Trophoblast cell (in vitro differentiated cells and primary cell): ENCODE data around the gene RXRB.
A peak's percentile ranks its signal among the peaks of the same experiment; 100 is the strongest.

Experiments used
- DNase-seq, 2 donors: peaks; one replicate each; pipeline ENCODE4 v3.0.0-alpha.2; 2016
- H2AFZ ChIP-seq: 2 replicates; pipeline ENCODE4 v1.6.1; 2013; ENCODE audit warnings: low read length, moderate library complexity, mild to moderate bottlenecking; ENCODE audit not compliant: insufficient read depth, poor library complexity
- H2AK5ac ChIP-seq: 2 replicates; pipeline ENCODE4 v1.6.1; 2013; ENCODE audit warnings: mild to moderate bottlenecking, low read length
- H2BK120ac ChIP-seq: 2 replicates; pipeline ENCODE4 v1.6.1; 2013; ENCODE audit warnings: low read length, mild to moderate bottlenecking, moderate library complexity; ENCODE audit not compliant: insufficient read depth, poor library complexity
- H2BK12ac ChIP-seq: 2 replicates; pipeline ENCODE4 v1.6.1; 2013; ENCODE audit warnings: mild to moderate bottlenecking, low read length, moderate library complexity
- H2BK5ac ChIP-seq: 2 replicates; pipeline ENCODE4 v1.6.1; 2013; ENCODE audit warnings: low read length, low read depth, moderate library complexity, mild to moderate bottlenecking; ENCODE audit not compliant: poor library complexity
- H3K14ac ChIP-seq: 2 replicates; pipeline ENCODE4 v1.6.1; 2013; ENCODE audit warnings: mild to moderate bottlenecking, low read length
- H3K18ac ChIP-seq: 2 replicates; pipeline ENCODE4 v1.6.1; 2013; ENCODE audit warnings: mild to moderate bottlenecking, low read length
- H3K23ac ChIP-seq: 2 replicates; pipeline ENCODE4 v1.6.1; 2013; ENCODE audit warnings: low read length
- H3K27ac ChIP-seq: 2 replicates; pipeline ENCODE4 v1.5.1; 2013; ENCODE audit warnings: low read depth, mild to moderate bottlenecking, inconsistent platforms, low read length, moderate library complexity
- H3K27me3 ChIP-seq: 2 replicates; pipeline ENCODE4 v1.6.1; 2013; ENCODE audit warnings: inconsistent platforms, mild to moderate bottlenecking, low read length, moderate library complexity; ENCODE audit not compliant: insufficient read depth
- H3K36me3 ChIP-seq, 2 experiments: 1 replicate in 1 of 2; 2 replicates in 1 of 2; pipeline ENCODE4 v1.6.1; 2013; ENCODE audit warnings: low read length in 2 of 2, mild to moderate bottlenecking in 2 of 2, moderate library complexity in 1 of 2; ENCODE audit not compliant: insufficient read depth in 2 of 2, control insufficient read depth in 1 of 2
- H3K4ac ChIP-seq: 2 replicates; pipeline ENCODE4 v1.6.1; 2013; ENCODE audit warnings: low read depth, mild to moderate bottlenecking, low read length, moderate library complexity
- H3K4me1 ChIP-seq, 2 experiments: 1 replicate in 1 of 2; 2 replicates in 1 of 2; pipeline ENCODE4 v1.6.1; 2013; ENCODE audit warnings: low read length in 2 of 2, mild to moderate bottlenecking in 2 of 2, moderate library complexity in 1 of 2; ENCODE audit not compliant: insufficient read depth in 2 of 2, control insufficient read depth in 1 of 2
- H3K4me2 ChIP-seq: 2 replicates; pipeline ENCODE4 v1.6.1; 2013; ENCODE audit warnings: inconsistent platforms, mild to moderate bottlenecking, low read length, moderate library complexity
- H3K4me3 ChIP-seq: 2 replicates; pipeline ENCODE4 v1.5.1; 2013; ENCODE audit warnings: mild to moderate bottlenecking, low read depth, low read length, inconsistent platforms
- H3K79me1 ChIP-seq: one replicate; pipeline ENCODE4 v1.6.1; 2013; ENCODE audit warnings: low read length
- H3K79me2 ChIP-seq: 2 replicates; pipeline ENCODE4 v1.6.1; 2013; ENCODE audit warnings: low read length, mild to moderate bottlenecking; ENCODE audit not compliant: control insufficient read depth, insufficient read depth, poor library complexity
- H3K9ac ChIP-seq: 2 replicates; pipeline ENCODE4 v1.6.1; 2013; ENCODE audit warnings: mild to moderate bottlenecking, low read length
- H3K9me3 ChIP-seq: 2 replicates; pipeline ENCODE4 v1.6.1; 2013; ENCODE audit warnings: low read depth, mild to moderate bottlenecking, control low read depth, inconsistent platforms, low read length; ENCODE audit not compliant: insufficient read depth
- H4K12ac ChIP-seq: 2 replicates; pipeline ENCODE4 v1.6.1; 2013; ENCODE audit warnings: low read depth, mild to moderate bottlenecking, low read length, moderate library complexity
- H4K8ac ChIP-seq: 2 replicates; pipeline ENCODE4 v1.6.1; 2013; ENCODE audit warnings: low read depth, mild to moderate bottlenecking, low read length, moderate library complexity
- H4K91ac ChIP-seq: one replicate; pipeline ENCODE4 v1.6.1; 2013; ENCODE audit warnings: low read depth, mild to moderate bottlenecking, low read length, moderate library complexity
- WGBS: extraction: QIAGEN DNeasy Blood & Tissue Kit; methylation state at CpG from one replicate; pipeline ENCODE4 v1.1.7; 2013; ENCODE audit warnings: missing lambda C conversion rate; ENCODE audit not compliant: insufficient read length, insufficient coverage; ENCODE audit errors: extremely low coverage; 5-methylcytosine and 5-hydroxymethylcytosine counted together

RXRB gene

GRCh38 chr6:33185654-33186187 lies 14.7 kb downstream of the RXRB start:
- no peak overlapping the region for H2AFZ ChIP-seq
- H3K4ac ChIP-seq, result no peak overlapping the region
- H3K4me1 ChIP-seq, result no peaks in the 10 kb centered on the region
- no peak for DNase-seq
- H3K9ac ChIP-seq, result no peak overlapping the region
- H3K27ac ChIP-seq, result no peak overlapping the region
- H2BK120ac ChIP-seq, result no peak overlapping the region
- H3K27me3 ChIP-seq, result peaks cover 2% of the 10 kb centered on the region
- H4K91ac ChIP-seq, result no peak overlapping the region
- H2AK5ac ChIP-seq, result no peak overlapping the region
- no peaks in the 10 kb centered on the region for H3K36me3 ChIP-seq
- WGBS, result 100% methylated on average over 2 of the region's 4 CpGs
- no peaks in the 10 kb centered on the region for H3K79me1 ChIP-seq
- no peaks in the 10 kb centered on the region for H3K79me2 ChIP-seq
- no peak overlapping the region for H4K12ac ChIP-seq
- no peak overlapping the region for H4K8ac ChIP-seq
- H3K4me3 ChIP-seq, result no peak overlapping the region
- no peak overlapping the region for H2BK5ac ChIP-seq
- no peak overlapping the region for H3K4me2 ChIP-seq
- H2BK12ac ChIP-seq, result no peak overlapping the region
- no peak overlapping the region for H3K23ac ChIP-seq
- no peaks in the 10 kb centered on the region for H3K9me3 ChIP-seq
- H3K14ac ChIP-seq, result no peak overlapping the region
- no peak overlapping the region for H3K18ac ChIP-seq

- Histone ChIP-seq H3K4me2 (no peak overlapping the region), H2BK5ac (no peak overlapping the region), H3K9me3 (no peaks in the 10 kb centered on the region), H3K9ac (no peak overlapping the region), H3K27me3 (peaks cover 2% of the 10 kb centered on the region), H2AK5ac (no peak overlapping the region), H3K4ac (no peak overlapping the region), H3K4me1 (no peaks in the 10 kb centered on the region), H4K8ac (no peak overlapping the region), H3K36me3 (no peaks in the 10 kb centered on the region), H3K4me3 (no peak overlapping the region), H2BK12ac (no peak overlapping the region), H3K14ac (no peak overlapping the region), H4K12ac (no peak overlapping the region), H2BK120ac (no peak overlapping the region), H3K27ac (no peak overlapping the region), H4K91ac (no peak overlapping the region), H3K79me2 (no peaks in the 10 kb centered on the region), H3K18ac (no peak overlapping the region), H2AFZ (no peak overlapping the region), H3K79me1 (no peaks in the 10 kb centered on the region), H3K23ac (no peak overlapping the region)
- no CpG with 5 or more reads among the region's 9 CpGs for WGBS
- no peak for DNase-seq
Observed at GRCh38 chr6:33185190-33185589, 15.3 kb downstream of the RXRB start.

GRCh38 chr6:33183071-33183683 lies 17.3 kb downstream of the RXRB start:
- Histone ChIP-seq H2AFZ (peak overlapping the region; percentile 63), H4K12ac (no peak overlapping the region), H2BK5ac (no peak overlapping the region), H3K79me1 (no peaks in the 10 kb centered on the region), H3K23ac (no peak overlapping the region), H2AK5ac (no peak overlapping the region), H3K9me3 (no peaks in the 10 kb centered on the region), H3K27me3 (no peaks in the 10 kb centered on the region), H2BK12ac (no peak overlapping the region), H3K79me2 (no peaks in the 10 kb centered on the region), H2BK120ac (no peak overlapping the region), H4K8ac (peak overlapping the region; percentile 76), H3K4me1 (no peaks in the 10 kb centered on the region), H3K27ac (no peak overlapping the region), H3K4me2 (no peak overlapping the region), H4K91ac (no peak overlapping the region), H3K9ac (no peak overlapping the region), H3K36me3 (no peaks in the 10 kb centered on the region), H3K18ac (no peak overlapping the region), H3K14ac (no peak overlapping the region), H3K4me3 (no peak overlapping the region), H3K4ac (no peak overlapping the region)
- no peak for DNase-seq
- no CpG with 5 or more reads among the region's 5 CpGs for WGBS

- no peak for DNase-seq
- H3K4me3 ChIP-seq, result no peak overlapping the region
- no peak overlapping the region for H3K4me2 ChIP-seq
- no peaks in the 10 kb centered on the region for H3K79me1 ChIP-seq
- H4K12ac ChIP-seq, result no peak overlapping the region
- no peak overlapping the region for H3K18ac ChIP-seq
- no peaks in the 10 kb centered on the region for H3K9me3 ChIP-seq
- H3K4ac ChIP-seq, result no peak overlapping the region
- H2BK12ac ChIP-seq, result no peak overlapping the region
- no peak overlapping the region for H2BK5ac ChIP-seq
- H3K27me3 ChIP-seq, result no peaks in the 10 kb centered on the region
- no peak overlapping the region for H3K27ac ChIP-seq
- H4K8ac ChIP-seq, result no peak overlapping the region
- no peaks in the 10 kb centered on the region for H3K4me1 ChIP-seq
- no peak overlapping the region for H3K9ac ChIP-seq
- no peaks in the 10 kb centered on the region for H3K36me3 ChIP-seq
- no peaks in the 10 kb centered on the region for H3K79me2 ChIP-seq
- H4K91ac ChIP-seq, result no peak overlapping the region
- no CpG with 5 or more reads among the region's 7 CpGs for WGBS
- H3K14ac ChIP-seq, result no peak overlapping the region
- no peak overlapping the region for H2AK5ac ChIP-seq
- no peak overlapping the region for H3K23ac ChIP-seq
- no peak overlapping the region for H2BK120ac ChIP-seq
- H2AFZ ChIP-seq, result no peak overlapping the region
Observed at GRCh38 chr6:33181141-33181540, 19.3 kb downstream of the RXRB start.
